HG02943 (cell line): ENCODE data around the gene PLEKHG2.
"Not testable (repeated sequence)": the region's sequence is repeated elsewhere in the genome, so short reads cannot be mapped to it uniquely, and the experiment has no call there.

Experiments used
- ATAC-seq: cut with Tn5 transposase; IDR thresholded peaks from one replicate; pipeline ENCODE4 v1.9.1; 2021; ENCODE audit warnings: mild to moderate bottlenecking, low read depth, moderate library complexity; ENCODE audit not compliant: unreplicated experiment

PLEKHG2 gene, protein sequence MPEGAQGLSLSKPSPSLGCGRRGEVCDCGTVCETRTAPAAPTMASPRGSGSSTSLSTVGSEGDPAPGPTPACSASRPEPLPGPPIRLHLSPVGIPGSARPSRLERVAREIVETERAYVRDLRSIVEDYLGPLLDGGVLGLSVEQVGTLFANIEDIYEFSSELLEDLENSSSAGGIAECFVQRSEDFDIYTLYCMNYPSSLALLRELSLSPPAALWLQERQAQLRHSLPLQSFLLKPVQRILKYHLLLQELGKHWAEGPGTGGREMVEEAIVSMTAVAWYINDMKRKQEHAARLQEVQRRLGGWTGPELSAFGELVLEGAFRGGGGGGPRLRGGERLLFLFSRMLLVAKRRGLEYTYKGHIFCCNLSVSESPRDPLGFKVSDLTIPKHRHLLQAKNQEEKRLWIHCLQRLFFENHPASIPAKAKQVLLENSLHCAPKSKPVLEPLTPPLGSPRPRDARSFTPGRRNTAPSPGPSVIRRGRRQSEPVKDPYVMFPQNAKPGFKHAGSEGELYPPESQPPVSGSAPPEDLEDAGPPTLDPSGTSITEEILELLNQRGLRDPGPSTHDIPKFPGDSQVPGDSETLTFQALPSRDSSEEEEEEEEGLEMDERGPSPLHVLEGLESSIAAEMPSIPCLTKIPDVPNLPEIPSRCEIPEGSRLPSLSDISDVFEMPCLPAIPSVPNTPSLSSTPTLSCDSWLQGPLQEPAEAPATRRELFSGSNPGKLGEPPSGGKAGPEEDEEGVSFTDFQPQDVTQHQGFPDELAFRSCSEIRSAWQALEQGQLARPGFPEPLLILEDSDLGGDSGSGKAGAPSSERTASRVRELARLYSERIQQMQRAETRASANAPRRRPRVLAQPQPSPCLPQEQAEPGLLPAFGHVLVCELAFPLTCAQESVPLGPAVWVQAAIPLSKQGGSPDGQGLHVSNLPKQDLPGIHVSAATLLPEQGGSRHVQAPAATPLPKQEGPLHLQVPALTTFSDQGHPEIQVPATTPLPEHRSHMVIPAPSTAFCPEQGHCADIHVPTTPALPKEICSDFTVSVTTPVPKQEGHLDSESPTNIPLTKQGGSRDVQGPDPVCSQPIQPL (N-terminal part only)

DNA sequence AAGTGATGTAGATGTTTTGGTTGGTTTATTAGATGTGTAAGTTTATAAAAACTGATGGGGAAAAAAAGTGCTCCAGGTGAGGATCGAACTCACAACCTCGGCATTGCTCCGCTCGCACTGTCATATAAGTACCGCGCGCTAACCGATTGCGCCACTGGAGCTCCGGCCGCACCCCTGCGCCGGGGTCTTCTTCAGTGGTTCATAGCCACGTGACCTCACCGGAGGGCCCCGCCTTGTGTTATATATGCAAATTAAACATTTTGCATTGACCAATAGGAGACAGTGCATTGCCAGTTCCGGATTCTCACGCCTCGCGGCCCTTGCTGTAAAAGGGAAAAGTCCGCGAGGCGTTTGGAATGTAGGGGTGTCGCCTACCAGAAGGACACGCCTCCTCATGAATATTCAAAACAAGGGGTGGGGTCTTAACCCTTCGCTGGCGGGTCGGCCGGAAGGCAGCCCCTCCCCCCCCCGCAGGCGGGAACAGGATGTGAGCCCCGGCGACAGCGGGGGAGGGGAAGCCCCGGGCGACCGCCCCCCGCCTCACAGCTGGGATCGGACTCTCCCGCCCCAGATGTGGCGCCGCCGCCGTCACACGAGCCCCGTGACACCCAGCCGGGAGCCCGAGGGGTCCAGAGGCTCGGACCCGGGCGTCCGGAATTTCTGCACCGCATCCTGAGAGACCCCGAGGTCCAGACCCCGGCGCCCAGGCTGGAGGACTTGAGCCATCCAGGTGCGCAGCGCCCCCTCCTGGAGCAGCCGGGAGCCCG, at the start of gene PLEKHG2:
TSS of gene PLEKHG2 (plus strand) at position 570 of the 767 bp plus-strand sequence. CDS start 1,418 bp downstream, outside the sequence.
- peak; percentile 48 for ATAC-seq

DNA sequence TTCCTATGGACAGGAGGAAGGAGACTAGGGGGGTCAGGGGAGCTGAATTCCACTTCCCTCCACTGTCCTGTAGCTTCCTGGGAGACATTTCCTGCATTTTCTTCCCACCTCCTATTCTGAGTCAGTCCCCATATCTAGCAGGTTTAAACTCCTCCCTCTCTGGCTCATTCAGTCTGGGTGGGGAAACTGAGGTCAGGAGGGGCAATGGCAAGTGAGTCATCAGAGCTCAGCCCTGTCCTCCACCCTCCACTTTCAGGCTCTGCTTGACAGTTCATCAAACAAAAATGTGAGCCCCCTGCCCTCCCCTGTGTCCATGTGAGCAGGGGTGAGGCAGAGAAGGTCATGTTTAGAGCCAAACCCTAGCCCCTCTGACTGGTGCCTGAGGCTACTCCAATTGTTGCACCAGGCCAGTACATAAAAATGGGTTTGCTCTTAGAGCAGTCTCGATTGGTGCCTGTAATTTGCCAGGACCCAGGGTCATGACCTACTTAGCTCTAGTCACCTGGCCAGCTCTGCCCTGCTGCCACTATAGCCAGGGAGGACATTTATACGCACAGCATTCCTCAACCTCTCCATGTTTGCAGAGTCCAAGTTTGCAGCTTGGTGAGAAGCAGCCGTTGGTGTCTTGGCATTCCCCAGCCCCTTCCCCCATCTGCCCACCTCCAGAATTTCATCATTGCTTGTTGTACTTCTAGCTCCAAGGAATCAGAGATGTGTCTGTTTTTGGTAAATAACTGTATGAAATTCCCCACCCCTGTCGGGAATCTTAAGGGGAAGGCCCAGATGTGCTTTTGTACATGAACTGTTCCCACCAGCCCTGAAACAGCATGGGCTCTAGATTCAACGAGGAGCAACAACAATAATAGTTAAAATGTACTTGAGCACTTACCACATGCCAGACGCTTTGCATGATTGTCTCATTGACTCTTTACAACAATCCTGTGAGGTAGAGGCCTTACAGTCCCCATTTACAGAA, 49.5 kb upstream of the PLEKHG2 start:
- ATAC-seq, result no peak

DNA sequence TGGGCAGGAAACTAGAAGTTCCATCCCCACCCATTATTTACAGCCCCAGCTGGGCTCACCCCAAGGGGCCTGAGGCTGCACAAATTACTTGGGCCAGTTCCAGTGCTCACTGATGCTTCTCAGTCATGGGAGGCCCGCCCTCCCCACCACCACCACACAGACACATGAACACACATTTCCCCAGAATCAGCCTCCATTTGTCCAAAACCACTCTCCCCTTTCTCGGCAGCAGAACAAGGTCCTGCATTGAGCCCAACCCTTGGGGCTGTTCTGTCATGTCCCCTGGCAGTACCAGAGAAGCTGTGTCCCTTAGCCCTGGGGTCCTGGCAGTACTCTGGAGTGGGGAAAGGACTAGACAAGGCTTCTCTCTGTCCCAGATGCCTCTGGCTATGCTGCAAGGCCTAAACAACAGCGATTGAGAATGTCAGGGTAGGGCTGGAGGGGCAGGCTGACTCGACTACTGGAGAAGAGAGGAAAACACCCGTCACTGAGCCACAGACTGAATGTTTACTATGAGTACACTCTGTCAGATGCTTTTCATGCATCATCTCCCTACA, 48.5 kb upstream of the PLEKHG2 start:
- no peak for ATAC-seq

DNA sequence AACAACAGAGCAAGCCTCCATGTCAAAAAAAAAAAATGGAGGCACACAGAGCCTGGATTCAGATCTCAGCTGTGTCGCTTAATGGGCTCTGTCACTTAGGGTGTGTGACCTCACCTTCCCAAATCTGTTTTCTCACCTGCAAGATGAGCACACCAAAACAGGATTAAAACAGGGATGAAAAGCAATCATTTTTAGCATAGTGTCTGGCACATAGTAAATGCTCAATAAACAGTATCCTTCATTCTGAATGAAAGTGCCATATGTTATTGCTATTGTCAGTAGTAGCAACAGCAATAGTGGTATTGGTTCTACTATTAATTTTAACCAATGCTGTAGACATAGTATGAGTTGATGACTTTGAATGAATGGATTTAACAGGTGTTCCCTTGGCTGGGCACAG, 46.9 kb upstream of the PLEKHG2 start:
- ATAC-seq, result no peak

DNA sequence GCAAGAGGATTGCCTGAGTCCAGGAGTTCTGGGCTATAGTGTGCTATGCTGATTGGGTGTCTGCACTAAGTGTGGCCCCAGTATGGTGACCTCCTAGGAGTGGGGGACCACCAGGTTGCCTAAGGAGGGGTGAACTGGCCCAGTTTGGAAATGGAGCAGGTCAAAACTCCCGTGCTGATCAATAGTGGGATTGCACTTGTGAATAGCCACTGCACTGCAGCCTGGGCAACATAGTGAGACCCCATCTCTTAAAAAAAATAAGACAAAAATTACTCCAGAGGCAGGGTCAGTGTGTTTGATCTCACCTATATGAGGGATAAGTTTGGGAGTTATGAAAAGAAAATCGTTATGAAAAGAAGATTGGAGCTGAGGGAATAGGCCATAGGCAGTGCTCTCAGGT, 43.3 kb upstream of the PLEKHG2 start:
- no peak for ATAC-seq

DNA sequence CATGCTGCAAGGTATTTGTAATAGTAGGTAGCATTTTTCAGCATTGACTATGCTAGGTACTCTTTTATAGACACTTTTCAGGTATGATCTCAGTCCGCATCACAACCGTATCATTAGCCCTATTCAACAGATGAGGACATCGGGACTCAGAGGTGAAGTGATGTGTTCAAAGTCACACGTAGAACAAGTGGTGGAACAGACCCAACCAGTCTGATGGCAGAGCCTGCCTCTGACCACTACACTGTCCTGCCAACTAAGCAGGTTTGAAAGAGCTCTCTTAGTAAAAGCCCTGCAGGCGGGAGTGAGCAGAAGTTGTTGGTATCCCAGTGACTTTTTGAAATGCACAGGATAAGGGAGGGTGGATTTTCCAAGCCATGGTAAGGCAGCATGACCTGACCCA, 41.7 kb upstream of the PLEKHG2 start:
- ATAC-seq, result no peak

DNA sequence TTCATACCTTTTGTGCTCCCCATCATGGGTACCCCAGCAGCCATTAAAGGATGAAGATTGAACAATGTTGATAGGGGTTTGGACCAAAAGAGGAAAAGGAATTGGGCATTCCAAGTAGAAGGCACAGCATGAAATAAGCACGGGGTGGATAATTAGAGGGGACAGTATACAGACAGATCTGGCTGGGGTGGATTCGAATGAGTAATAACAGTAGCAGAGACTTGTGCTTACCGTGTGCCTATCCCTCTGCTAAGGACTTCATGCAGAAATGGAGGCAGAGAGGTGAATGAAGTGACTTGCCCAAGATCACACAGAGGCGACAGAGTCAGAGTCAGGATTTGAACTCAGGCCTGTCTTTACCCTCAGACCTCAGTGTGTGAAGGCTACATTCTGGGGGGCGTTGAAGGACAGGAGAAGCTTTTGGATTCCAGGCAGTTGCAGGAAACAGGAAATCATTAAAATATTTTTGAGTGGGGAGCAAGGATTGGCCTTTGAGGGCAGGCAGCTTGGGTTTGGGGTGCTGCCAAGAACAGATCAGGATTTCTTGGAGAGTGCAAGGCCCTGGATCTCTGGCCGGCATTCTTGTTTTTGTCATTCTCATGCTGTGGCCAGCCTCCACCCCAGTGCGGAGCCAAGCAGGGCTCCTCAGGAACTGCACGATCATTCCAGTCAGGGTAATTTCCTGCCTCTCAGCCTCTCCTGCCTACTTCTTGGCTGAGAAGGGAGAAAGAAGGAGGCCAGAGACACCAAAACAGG, 40.2 kb upstream of the PLEKHG2 start:
- no peak for ATAC-seq

DNA sequence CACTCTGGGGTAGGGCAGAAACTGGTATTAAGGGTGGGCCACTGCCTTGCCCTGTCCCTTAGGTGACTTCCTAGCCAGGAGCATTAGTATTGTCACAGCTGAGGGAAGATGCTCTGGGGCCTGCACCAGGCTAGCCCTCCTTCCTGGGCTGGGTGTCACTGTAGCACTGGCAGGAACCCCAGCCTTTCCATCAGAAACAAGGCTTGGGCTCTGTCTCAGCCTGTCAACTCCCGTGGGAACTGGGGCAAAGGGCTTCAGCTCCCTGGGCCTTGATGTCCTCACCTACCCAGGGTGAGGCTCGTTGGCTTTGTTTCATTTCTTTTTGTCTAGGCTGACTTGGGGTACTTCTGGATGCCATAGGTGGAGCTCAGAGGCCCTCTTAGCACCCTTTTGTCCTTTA, 39.5 kb upstream of the PLEKHG2 start:
- no peak for ATAC-seq

DNA sequence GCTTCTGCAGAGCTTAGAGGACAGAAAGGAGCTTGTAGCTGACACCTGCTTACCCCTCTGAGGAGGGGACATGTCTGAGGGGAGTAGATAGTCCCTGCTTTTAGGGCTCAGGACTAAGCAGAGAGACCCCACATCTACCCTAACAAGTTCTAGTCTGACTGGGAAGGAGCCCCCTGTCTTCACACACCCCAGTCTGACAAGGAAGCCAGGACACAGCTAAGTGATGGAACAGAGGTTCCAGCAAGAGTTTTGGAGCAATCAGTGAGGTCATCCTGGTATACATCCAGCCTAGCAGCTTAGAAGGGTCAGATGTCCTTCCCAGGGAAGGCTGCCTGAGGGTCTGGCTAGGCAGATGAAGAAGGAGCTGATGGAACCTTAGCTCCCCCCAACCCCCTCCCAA, 36.5 kb upstream of the PLEKHG2 start:
- no peak for ATAC-seq

DNA sequence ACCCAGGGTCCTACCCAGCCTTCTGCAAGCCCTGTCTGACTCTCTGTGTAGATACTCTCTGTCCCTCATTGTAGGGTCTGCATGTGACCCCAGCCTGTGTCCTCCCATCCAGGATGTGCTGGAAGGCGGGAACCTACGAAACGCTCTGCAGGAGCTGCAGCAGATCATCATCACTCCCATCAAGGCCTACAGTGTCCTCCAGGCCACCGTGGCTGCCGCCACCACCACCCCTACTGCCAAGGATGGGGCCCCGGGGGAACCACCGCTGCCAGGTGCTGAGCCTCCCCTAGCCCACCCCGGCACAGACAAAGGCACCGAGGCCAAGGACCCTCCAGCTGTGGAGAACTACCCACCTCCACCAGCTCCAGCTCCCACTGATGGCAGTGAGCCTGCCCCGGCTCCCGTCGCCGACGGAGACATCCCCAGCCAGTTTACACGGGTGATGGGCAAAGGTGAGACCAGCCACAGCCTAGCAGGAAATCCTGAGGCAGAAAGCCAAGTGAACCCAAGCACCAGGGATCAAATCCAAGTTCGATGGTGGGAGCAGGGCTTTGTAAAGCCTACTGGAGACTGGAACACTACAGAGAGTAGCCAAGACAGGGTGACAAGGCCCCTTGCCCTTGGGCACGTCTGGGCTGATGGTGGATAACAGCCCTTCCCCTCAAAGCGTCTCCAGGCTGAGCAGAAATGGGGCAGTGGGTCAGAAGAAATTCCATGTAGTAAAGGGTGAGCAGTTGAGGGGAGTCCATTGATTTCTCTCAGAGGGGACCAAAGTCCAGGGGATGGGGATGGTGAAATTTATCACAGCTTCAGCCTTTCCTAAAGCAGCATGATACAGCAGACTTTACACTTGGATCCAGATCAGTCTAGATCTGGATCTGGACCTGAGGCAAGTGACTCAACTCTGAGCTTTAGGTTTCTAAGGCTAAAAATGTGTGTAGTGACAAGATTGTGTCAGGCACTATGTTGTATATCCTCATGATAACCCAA, 34.8 kb upstream of the PLEKHG2 start:
- no peak for ATAC-seq

DNA sequence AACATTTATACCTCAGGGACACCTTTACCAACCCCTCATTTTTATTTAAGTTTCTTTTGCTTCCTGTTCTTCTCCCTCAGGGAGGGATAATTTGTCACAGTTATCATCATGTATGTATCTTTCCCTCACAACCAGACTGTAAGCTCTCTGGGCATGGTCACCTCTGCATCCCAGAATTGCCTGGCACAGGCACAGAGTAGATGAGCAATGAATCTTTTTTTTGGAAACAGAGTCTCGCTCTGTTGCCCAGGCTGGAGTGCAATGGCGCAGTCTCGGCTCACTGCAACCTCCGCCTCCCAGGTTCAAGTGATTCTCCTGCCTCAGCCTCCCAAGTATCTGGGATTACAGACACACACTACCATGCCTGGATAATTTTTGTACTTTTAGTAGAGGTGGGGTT, 33.1 kb upstream of the PLEKHG2 start:
- not testable (repeated sequence) for ATAC-seq

DNA sequence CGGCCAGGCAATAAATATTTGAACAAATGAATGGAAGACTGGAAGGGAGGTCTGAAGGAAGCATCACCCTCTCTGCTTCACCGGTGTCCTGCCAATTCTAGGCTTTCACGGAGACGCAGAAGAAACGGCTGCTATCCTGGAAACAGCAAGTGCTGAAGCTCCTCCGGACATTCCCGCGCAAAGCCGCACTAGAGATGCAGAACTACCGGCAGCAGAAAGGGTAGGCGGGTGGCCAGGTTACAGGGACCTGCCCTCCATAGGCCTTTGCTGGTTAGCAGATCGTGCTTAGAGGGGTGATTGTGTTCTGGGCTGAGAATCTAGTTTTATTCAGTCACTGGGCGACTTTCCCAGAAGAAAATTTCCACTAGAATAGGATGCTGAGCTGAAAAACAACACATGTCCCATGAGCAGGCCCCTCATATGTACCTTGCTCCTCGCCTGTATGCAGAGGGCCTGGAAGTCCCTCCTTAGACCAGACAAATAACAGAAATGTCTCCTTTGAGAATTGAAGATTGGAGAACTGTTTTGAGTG, 32.5 kb upstream of the PLEKHG2 start:
- ATAC-seq, result no peak

DNA sequence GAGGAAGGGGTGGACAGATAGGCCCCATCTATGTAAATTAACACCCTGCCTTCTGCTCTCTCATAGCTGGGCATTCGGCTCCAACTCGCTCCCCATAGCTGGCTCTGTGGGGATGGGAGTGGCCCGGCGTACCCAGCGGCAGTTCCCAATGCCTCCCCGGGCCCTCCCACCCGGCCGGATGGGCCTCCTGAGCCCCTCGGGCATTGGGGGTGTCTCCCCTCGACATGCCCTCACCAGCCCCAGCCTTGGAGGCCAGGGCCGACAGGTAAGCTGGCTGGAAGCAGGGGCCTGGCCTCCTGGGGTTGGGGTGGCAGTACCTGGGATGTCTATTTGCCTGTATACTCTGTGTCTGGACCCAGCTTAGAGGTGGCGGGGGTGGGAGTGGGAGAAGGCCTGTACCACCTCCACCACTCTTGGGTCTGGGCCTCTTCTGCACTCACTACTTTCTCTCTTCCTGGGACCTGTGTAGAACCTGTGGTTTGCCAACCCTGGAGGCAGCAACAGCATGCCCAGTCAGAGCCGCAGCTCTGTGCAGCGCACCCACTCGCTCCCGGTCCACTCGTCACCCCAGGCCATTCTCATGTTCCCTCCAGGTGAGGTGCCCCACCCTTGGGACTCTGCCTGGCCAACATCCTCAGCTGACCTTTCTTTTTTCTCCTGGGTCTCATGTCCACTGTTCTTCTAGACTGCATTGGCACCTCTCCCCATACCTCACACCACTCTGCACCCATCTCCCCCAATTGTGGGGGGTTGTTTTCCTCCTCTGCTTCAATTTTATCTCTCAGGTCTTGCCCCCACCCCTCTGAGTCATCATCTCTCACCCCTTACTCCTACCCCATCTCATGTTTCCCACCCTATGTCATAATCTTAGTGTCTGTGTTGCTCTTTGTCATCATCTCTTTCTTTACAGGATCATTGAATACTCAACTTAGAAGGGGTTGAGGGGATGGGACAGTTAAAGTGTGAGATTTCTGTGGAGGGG, 31.7 kb upstream of the PLEKHG2 start:
- ATAC-seq, result no peak

DNA sequence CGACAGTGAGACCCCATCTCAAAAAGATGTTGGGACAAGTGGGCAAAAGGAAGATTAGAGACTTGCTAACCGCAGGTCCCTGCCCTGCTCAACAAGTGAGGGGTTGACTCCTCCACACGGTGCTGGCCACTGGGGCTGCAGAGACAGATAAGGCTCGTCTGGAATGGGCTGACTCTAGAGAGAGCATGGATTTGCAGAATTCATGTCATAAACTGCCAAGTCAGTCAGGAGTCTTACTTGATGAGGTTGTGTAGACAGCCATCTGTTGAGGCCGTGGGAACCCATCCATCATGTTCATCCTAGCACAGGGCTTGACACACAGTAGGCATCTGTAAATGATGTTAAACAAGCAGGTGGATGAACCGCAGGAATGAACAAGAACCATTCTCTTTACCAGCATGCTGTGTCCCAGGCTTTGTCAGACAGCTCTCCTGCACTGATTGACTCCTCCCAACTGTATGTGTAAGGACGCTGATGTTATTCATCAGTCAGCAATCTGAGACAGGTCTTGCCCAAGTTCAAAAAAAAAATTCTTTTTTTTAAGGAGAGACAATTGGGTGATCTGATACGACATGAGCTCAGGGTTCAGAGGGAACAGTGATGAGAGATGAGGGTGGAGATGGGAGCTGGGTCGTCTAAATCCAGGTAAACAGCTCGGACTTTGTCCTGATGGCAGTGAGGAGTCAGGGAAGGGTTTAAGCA, 30.4 kb upstream of the PLEKHG2 start:
- no peak for ATAC-seq
